T47D (cell line): ENCODE results near the gene CNOT3.
"Not testable (repeated sequence)": the region's sequence is repeated elsewhere in the genome, so short reads cannot be mapped to it uniquely, and the experiment has no call there.

Experiments
- DNase-seq, 2 experiments: peaks; one replicate each; pipeline versions ENCODE4 v3.0.0 to v3.0.0-alpha.2; 2011 to 2012; ENCODE audit warnings: low read depth in 1 of 2, low spot score in 1 of 2
- JUND ChIP-seq: IDR thresholded peaks from 2 replicates; pipeline ENCODE4 v1.6.1; 2012; ENCODE audit warnings: low read depth
- in situ Hi-C: cut with HindIII; loops from 2 replicates; pipeline ENCODE4 v1.10.0; 2016; ENCODE audit warnings: low sequenced_read_pairs, low pct_unique_long_range_greater_than_20kb

Gene CNOT3

DNA sequence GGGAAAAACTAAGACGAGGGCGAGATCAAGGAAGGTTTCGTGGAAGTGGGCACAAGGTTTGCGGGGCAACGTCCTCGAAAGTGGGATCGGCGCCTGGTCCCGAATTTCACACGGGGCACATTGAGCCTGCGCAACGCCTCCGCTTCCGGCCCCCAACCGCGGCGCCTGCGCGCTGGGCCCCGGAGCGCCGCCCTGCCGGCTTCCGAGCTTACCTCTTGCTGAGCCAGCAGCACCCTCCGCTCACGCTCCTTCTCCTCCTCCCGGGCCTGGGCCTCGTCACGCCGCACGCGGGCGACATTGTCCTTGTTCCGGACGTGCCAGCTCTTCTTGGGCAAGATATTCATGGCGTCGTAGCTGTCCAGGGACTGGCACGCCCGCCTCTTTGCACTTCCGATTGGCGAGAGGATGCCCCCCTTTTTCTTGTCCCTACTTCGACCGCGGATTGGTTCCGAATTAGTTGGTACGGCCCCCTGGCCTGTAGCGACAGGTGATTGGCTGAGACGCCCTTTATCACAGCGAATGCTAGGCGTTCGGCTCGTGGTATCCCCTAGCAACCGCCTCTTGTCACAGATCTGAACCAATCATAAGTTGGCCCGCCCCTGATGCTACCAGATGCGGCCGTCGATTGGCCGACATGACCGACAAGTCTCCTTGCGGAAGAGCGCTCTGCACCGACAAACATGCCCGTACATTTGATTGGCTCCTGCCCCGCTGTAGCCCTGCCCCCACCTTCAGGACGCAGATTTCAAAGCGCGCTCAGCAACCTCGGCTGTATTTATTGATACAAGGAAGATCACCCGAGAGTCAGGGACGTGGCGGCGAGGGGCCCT is 22.0 kb downstream of the CNOT3 start, which contains the start of gene LENG1:
Gene LENG1 (minus strand): TSS at position 370 of the 830 bp plus-strand sequence. CDS start 26 bp downstream, at position 344.
- TF ChIP-seq JUND = no peak
- DNase-seq = peak; percentile 94 to 100
- in situ Hi-C loops = no loop called here

DNA sequence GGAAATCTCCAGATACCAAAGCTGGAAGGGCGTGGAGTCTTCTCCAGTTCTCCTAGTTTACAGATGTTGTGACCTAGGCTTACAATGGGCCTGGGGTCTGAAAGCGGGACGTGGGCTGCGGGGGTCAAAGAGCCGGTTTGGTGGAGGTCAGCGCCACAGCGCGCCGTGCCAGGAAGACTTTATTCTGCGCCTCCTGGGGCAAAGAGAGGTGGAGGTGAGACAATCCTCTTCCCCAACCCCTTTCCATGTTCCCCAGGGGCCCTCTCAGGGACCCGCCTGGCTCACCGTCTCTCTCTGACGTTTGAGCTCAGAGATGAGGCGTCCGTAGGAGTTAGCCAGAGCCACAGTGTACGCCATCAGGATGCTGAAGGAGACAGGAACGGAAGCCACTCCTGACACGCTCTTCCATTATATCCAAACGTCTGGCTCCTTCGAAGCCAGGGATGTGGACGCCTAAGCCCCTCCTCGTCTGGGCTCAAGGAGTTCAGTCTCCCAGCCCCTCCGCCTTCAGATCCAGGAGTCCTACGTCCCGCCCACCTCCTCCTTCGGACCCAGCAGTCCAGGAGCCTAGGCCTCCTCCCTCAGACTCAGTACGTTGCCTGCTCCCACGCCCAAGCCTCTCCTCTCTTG is 22.7 kb downstream of the CNOT3 start:
- TF ChIP-seq JUND = no peak
- no peak for DNase-seq
- in situ Hi-C loops = no loop called here

DNA sequence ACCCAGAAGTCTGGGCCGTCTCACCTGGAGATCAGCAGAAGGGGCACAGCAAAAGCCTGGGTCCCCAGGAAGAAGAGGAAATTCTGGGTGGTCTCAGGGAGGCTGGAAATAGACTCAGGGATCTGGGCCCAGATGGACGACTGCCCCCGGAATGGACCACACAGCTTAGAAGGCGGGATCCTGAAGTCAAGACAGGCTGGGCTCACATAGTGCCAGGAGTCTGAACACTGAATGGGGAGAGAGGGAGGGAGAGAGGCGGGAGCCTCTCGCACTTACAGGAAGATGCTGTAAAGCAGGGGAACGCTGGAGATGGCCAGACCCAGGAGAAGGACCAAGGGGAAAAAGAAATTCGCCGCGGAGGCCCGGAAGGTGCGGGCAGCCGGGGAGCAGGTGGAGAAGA is 23.3 kb downstream of the CNOT3 start:
- no peak for DNase-seq
- in situ Hi-C loops = no loop called here
- TF ChIP-seq JUND = no peak

DNA sequence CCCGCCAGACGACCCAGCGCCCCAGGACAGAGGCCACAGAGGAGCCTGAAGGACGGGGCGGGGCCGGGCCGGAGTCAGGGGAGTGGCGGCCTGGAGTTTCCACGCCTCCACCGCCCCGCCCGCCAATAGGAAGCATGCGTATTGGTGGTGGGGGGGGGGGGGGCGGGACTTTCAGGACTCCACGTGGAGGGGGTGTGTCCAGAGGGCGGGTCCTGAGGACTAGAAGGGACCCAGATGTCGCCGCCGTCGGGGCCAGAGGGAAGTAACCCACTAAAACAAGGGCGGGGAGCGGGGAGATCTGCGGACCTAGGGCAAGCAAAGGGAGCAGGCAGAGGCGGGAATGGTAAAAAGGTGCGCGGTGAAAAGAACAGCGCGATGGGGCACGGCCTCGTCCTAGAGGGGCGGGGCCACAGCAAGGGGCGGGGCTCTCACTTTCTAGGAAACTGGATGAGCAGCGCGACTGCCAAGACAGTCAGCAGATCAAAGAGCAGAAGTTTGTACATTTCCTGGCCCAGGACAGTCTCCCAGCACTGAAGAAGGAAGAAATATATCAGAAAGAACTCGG is 24.8 kb downstream of the CNOT3 start:
- in situ Hi-C loops = no loop called here
- peak in 1 of 2 experiments; percentile 88 for DNase-seq
- no peak for TF ChIP-seq JUND

DNA sequence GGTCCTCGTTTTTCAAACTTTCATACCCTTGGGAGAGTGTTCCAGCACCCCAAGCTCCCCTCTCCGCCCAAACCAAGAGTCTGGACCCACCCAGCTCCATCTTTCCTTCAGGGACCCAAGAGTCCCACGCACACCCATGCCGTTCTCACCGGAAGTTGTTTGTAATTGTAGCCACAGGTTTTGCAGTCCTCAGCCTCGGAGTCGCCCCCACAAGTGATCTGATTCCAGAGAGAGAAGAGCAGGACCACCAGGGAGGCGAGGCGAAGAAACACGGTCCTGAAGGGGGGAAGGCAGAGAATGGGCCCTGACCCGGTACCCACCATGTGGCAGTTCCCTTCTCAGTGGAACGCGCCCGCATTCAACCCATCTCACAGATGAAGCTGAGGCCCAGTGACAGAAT is 25.3 kb downstream of the CNOT3 start:
- no peak for DNase-seq
- in situ Hi-C loops = no loop called here
- no peak for TF ChIP-seq JUND

DNA sequence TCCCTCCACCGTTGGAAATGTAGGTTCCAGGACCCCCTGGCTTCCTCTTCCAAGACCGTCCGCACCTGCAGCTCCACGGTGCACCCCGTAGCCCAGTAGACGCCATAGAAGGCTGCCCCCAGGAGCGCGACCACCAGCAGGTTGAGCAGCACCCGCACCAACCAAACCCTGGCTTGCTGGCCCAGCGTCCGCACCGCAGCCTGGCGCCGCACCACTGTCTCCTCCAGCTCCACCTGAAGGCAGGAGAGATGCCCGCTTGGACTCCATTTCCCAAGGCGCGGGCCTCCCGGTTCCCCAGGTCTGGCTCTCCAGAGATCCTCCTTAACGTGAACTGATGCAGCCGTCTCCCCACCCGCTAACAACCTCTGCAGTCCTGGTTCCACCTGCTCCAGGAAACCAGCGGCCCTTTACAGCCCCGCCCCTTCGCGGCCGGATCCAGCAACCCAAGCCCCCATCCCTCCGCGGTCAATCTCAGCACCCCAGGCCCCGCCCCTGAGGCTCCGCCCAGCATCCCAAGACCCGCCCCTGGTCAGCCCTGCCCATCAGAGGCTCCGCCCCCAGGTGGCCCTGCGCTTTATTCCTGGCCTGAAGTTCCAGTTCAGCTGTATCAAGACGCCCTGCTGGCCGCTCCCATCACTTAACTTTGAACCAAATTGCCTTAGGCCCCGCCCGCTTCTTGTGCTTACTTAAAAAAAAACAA is 27.0 kb downstream of the CNOT3 start:
- DNase-seq = no peak
- in situ Hi-C loops = no loop called here
- no peak for TF ChIP-seq JUND

DNA sequence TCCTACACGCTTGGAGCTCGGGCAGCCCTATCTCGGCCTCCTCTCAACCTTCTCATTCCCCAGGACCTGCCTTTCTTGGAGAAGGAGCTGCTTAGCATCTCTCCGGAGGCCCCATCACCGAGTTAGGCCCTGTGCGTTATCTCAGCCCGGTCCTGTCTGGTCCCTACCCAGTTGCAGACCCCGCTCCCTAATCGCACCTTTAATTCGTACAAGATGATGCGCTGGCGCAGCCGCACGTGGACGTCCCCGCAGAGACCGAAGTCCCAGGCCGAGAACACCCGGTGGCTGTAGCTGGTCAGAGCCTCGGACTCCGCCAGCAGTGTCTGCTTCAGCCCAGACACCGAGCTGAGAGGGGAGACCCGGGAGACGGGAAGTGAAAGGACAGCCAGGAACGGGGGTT is 27.7 kb downstream of the CNOT3 start:
- no peak for DNase-seq
- in situ Hi-C loops = no loop called here
- no peak for TF ChIP-seq JUND

DNA sequence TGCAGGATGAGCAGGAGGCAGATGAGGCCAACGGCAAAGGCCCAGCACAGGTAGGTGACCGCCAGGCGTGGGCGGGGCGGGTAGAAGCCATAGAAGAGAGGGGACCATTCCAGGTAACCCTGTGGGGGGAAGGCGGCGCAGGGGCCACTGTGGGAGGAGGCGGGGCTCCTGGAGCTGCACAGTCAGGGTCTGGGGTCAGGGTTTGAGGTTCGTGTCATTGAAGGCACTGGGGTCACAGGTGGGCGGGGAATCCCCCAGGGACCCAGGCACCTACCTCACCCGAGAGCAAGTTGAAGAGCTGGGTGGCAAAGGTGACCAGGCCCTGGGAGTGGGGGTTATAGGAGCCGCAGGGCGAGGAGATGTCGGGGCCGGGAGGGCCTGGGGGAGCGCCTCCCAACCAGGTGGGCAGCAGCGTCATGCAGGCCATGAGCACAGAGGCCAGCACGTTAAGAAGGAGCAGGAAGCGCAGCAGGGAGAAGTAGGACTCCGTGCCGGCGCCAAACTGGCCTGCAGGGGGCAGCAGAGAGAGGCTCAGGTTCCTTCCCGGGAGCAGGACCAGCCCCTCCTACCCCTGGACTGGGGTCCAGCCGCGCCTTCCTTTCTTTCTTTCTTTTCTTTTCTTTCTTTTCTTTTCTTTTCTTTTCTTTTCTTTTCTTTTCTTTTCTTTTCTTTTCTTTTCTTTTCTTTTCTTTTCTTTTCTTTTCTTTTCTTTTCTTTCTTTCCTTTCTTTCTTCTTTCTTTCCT is 30.8 kb downstream of the CNOT3 start:
- in situ Hi-C loops = no loop called here
- no peak for TF ChIP-seq JUND
- DNase-seq = peak; percentile 54 to 80

DNA sequence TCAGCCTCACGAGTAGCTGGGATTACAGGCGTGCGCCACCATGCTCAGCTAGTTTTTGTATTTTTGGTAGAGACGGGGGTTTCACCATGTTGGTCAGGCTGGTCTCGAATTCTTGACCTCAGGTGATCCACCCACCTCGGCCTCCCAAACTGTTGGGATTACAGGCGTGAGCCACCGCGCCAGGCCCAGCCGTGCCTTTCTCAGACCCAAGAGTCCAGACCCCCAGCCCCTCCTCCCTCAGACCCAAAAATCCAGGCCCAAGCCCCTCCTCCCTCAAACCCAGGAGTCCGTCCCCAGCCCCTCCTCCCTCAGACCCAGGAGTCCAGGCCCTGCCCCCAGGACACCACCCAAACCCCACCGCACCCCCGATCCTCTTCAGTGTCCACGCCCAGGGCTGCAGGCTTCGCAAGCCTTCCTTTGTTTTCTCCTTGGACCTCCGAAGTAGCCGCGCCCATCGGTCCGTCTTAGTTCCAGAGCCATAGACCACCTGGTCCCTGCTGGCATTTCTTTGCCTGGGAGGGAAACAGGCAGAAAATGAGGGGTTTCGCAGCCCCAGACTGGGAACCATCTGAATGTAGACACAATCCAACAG is 31.7 kb downstream of the CNOT3 start:
- TF ChIP-seq JUND = no peak
- DNase-seq = no peak

DNA sequence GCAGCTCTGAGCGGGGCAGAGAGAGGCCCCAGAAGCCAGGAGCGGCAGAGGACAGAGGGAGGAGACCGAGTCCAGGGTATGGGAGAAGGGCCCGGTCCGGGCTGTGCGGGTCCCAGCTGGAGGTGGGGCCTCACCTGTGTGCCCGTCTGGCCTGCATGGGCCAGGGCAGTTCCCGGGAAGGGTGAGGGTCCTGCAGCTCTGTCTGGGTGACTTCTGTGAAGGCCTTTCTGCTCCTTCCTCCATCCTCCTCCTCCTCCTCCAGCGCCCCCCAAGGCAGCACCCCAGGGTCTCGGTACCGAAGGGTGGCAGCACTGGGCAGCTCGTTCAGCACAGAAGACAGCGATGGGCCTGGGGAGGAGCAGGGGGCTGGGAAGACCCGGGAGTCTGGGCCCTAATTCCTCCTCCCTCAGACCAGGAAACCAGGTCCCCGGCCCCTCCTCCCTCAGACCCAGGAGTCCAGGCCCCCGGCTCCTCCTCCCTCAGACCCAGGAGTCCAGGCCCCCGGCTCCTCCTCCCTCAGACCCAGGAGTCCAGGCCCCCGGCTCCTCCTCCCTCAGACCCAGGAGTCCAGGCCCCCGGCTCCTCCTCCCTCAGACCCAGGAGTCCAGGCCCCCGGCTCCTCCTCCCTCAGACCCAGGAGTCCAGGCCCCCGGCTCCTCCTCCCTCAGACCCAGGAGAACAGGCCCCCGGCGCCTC is 34.3 kb downstream of the CNOT3 start:
- in situ Hi-C loops, DNase-seq: not testable (repeated sequence)

More for the DNA sequence above, 31.7 kb downstream of the CNOT3 start:
- in situ Hi-C loops = no loop called here

DNA sequence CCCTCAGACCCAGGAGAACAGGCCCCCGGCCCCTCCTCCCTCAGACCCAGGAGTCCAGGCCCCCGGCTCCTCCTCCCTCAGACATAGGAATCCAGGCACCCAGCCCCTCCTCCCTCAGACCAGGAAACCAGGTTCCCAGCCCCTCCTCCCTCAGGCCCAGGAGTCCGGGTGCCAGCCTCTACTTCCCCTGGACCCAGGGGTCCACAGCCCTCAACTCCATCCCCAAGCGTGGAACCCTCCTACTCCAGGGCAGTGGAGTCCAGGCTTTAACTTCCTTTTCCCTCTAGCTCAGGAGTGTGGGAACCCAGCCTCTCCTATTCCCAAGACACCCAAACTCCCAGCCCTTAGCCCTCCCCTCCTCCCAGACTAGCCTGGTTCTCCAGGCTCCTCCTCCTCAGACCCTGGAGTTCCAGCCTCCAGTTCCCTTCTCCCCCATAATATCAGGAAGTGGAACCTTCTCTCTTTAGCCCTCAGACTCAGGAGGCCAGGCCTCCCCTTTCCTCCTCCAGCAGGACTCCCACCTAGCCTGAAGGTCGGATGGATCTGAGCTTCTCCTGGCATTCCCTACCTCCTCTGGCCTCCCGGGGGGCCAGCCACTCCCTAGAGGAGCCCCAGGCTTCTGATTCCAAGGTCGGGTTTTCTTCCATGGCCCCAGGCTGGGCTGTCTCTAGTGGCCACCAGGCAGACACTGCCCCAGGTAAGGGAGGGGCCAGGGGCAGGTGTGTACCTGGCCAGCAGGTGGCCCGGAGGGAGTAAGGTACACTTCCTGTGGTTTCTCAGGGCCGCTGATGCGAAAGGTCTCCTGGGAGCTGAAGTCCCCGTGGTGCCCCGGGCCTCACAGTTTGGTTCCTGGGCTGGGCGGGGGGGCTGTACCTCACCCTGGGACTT is 35.2 kb downstream of the CNOT3 start, which contains the start of gene TMC4:
Gene TMC4 (minus strand): TSS at position 690 of the 888 bp plus-strand sequence. CDS start 43 bp downstream, at position 647.
- peak; percentile 80 to 91 for DNase-seq
- in situ Hi-C loops = no loop called here
- TF ChIP-seq JUND = 0 out of 2 replicates have a peak, but pooled peaks have one; percentile 11
